OCI-LY7 (cell line): ENCODE results near the gene KIF7. TPM values are rescaled to one million over a fixed set of nuclear protein-coding genes. Genes with fewer than 3 reads are reported as not detected.

Source experiments
- BruUV-seq: library from RNA; stranded (reverse); fragments of 400-500 nt; replicated peaks from 2 replicates; lab custom pipeline; 2021; lab: Mats Ljungman, UMichigan
- CTCF ChIA-PET: fragments of 300-600 bp; sonication (Branson Sonifier 250); formaldehyde crosslinking; loops from one replicate; lab custom pipeline; 2022; ENCODE audit warnings: antibody characterized with exemption; ENCODE audit not compliant: unreplicated experiment; lab: Charles Lee
- POLR2A ChIA-PET: fragments of 300-600 bp; sonication (Branson Sonifier 250); formaldehyde crosslinking; loops from one replicate; lab custom pipeline; 2022; ENCODE audit warnings: antibody characterized with exemption; lab: Charles Lee
- DNase-seq: peaks from one replicate; pipeline ENCODE4 v3.0.0-alpha.2; 2015; ENCODE audit warnings: low spot score
- H2AFZ ChIP-seq: fragments of 200-600 bp; sonication (generic), shearing (Covaris generic); 2 replicates; pipeline ENCODE4 v1.6.1; 2014; ENCODE audit warnings: mild to moderate bottlenecking, antibody characterized with exemption, low read length, moderate library complexity
- H3K27ac ChIP-seq: fragments of 200-600 bp; sonication (generic); 2 replicates; pipeline ENCODE4 v1.5.1; 2014; ENCODE audit warnings: mixed run types, low read depth, mild to moderate bottlenecking, moderate library complexity, low read length, inconsistent platforms; ENCODE audit not compliant: poor library complexity, severe bottlenecking
- H3K36me3 ChIP-seq: fragments of 200-600 bp; sonication (generic); 2 replicates; pipeline ENCODE4 v1.6.1; 2014; ENCODE audit warnings: mild to moderate bottlenecking, antibody characterized with exemption, low read length, moderate library complexity, mixed read lengths; ENCODE audit not compliant: insufficient read depth
- H3K4me1 ChIP-seq: fragments of 200-600 bp; sonication (generic); 2 replicates; pipeline ENCODE4 v1.5.1; 2014; ENCODE audit warnings: mild to moderate bottlenecking, low read length; ENCODE audit not compliant: insufficient read depth, poor library complexity, severe bottlenecking
- H3K4me2 ChIP-seq: fragments of 200-600 bp; sonication (generic); 2 replicates; pipeline ENCODE4 v1.6.1; 2014; ENCODE audit warnings: mild to moderate bottlenecking, low read length
- H3K4me3 ChIP-seq: fragments of 200-600 bp; sonication (generic); 2 replicates; pipeline ENCODE4 v1.5.1; 2014; ENCODE audit warnings: mild to moderate bottlenecking, low read depth, low read length; ENCODE audit not compliant: poor library complexity, severe bottlenecking
- H3K79me2 ChIP-seq: fragments of 200-600 bp; sonication (generic); 2 replicates; pipeline ENCODE4 v1.6.1; 2016; ENCODE audit warnings: low read depth, mild to moderate bottlenecking, low read length, moderate library complexity, mixed read lengths; ENCODE audit not compliant: insufficient read depth
- H3K9me2 ChIP-seq: fragments of 200-600 bp; sonication (generic); 2 replicates; pipeline ENCODE4 v1.6.1; 2016; ENCODE audit warnings: mild to moderate bottlenecking, low read length, mixed read lengths; ENCODE audit not compliant: insufficient read depth
- H3K9me3 ChIP-seq: fragments of 200-600 bp; sonication (generic); 2 replicates; pipeline ENCODE4 v1.6.1; 2014; ENCODE audit warnings: mild to moderate bottlenecking, mixed run types, low read length, mixed read lengths
- H4K20me1 ChIP-seq: fragments of 200-600 bp; sonication (generic); 2 replicates; pipeline ENCODE4 v1.6.1; 2014; ENCODE audit warnings: mild to moderate bottlenecking, antibody characterized with exemption, low read length, moderate library complexity, mixed read lengths; ENCODE audit not compliant: insufficient read depth
- CTCF ChIP-seq: fragments of 200-600 bp; sonication (generic); conservative IDR thresholded peaks from 2 replicates; pipeline ENCODE4 v1.5.1; 2014; ENCODE audit warnings: mild to moderate bottlenecking, antibody characterized with exemption, low read length, moderate library complexity, mixed read lengths
- EZH2phosphoT487 ChIP-seq: fragments of 200-600 bp; sonication (generic); IDR thresholded peaks from 2 replicates; pipeline ENCODE4 v1.6.1; 2018; ENCODE audit warnings: low read depth, borderline replicate concordance, mild to moderate bottlenecking, mixed run types, antibody characterized with exemption, low read length, moderate library complexity, mixed read lengths
- intact Hi-C: fragments of 100-400 bp; cut with micrococcal nuclease; formaldehyde crosslinking; loops from one replicate; pipeline ENCODE4 v1.10.0; 2022; ENCODE audit not compliant: unreplicated experiment
- total RNA-seq, 2 experiments: library from RNA; depleted of rRNA in 1 of 2; stranded (reverse); fragments of >200 nt in 1 of 2; shearing (Covaris generic) in 1 of 2; gene quantifications; 2 replicates each; pipeline ENCODE4 v1.2.3, GENCODE V29; 2014 to 2022

The KIF7 gene
- total RNA-seq, 2 experiments from 2014 or later: 0.10 TPM; not detected in 1

DNA sequence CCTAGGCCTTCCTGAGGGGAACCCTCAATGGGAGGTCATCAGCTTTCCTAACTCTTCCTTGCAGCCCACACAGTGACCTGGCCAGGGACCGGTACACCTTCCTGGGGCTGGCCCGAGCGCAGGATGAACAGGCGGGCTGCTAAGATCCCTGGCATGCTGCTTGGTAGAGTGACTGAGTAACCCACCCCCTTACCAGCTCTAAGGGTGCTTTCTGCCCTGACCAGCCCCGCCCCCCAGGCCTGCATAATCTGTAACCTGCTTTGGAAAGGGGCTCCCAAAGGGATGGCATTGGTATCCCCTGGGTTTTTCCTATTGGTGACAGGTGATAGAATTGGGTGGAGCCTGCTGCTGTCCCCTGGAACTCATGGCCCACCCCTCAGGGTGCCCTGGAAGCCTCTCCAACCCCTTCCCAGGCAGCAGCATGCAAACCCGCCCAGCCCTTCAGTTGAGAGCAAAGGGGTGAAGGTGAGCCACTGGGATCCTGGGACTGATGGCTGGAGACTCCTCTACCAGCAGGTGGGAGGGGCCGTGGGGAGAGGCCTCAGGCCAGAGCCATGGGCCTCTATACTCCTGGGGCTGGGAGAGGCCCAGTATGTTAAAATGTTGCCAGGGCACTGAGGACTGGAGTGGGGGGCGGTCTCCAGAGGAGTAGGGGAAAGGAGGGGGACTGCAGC, 11.1 kb upstream of the KIF7 start:
- Histone ChIP-seq H3K79me2 (no peaks in the 10 kb centered on the region), H3K27ac (no peak overlapping the region), H3K9me2 (no peaks in the 10 kb centered on the region), H3K4me2 (no peak overlapping the region), H3K4me1 (no peaks in the 10 kb centered on the region), H4K20me1 (no peaks in the 10 kb centered on the region), H2AFZ (no peak overlapping the region), H3K4me3 (no peak overlapping the region), H3K9me3 (no peaks in the 10 kb centered on the region), H3K36me3 (no peaks in the 10 kb centered on the region)
- no peak for DNase-seq
- TF ChIP-seq CTCF (no peak), EZH2phosphoT487 (no peak)
- ChIA-PET CTCF (no interaction called here), POLR2A (no interaction called here)
- intact Hi-C loops: no loop called here
- no TSS peak for BruUV-seq

DNA sequence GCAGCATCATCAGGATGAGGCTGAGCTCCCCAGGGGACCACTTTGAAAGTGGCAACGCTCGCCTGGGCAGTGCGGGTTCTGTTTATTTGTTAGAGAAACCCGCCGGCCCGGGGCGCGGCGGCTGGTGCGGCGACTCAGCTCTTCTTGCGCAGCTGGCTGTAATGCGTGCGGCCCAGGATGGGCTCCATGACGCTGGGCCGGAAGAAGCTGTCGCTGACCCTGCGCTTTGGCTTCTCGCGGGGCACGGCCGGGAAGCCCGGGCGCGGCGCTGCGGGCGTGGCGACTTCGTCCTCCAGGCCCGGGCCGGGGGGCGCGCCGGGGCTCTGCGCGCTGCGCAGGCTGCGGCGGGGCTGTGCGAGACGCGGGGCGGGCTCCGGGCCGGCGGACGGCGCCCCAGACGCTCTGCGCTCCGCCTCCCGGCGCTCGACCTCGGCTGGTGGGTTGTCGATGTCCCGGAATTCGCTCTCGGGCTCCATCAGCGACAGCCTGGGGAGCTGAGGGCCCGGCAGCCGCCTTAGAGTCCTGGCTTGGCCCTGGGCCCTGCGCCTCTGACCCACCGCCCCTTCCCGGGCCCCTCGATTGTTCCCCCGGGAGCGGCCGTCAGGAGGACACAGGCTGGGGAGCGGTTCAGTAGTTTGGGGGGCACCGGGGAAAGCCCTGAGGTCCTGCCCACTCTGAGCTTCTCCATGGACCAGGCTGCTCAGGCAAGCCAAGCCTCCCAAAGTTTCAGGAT, 10.3 kb upstream of the KIF7 start:
- H3K36me3 ChIP-seq: no peaks in the 10 kb centered on the region
- TF ChIP-seq EZH2phosphoT487 (no peak), CTCF (no peak)
- no peak for DNase-seq
- intact Hi-C loops: no loop called here
- H3K79me2 ChIP-seq: no peaks in the 10 kb centered on the region
- no peak overlapping the region for H3K27ac ChIP-seq
- no TSS peak for BruUV-seq
- H3K4me2 ChIP-seq: no peak overlapping the region
- H4K20me1 ChIP-seq: no peaks in the 10 kb centered on the region
- no peaks in the 10 kb centered on the region for H3K9me3 ChIP-seq
- ChIA-PET POLR2A (no interaction called here), CTCF (no interaction called here)
- H3K4me3 ChIP-seq: no peak overlapping the region
- H3K9me2 ChIP-seq: no peaks in the 10 kb centered on the region
- H3K4me1 ChIP-seq: no peaks in the 10 kb centered on the region
- no peak overlapping the region for H2AFZ ChIP-seq
